ENCODE measurements around the gene TIMM13. TPM values are rescaled to one million over a fixed set of nuclear protein-coding genes. Genes with fewer than 3 reads are reported as not detected.
"Not testable (repeated sequence)": the region's sequence is repeated elsewhere in the genome, so short reads cannot be mapped to it uniquely, and the experiment has no call there.

The TIMM13 gene
- total RNA-seq, 3 donors from 2014 or later, result 27.7 to 34.4 (median 28.1) TPM

DNA sequence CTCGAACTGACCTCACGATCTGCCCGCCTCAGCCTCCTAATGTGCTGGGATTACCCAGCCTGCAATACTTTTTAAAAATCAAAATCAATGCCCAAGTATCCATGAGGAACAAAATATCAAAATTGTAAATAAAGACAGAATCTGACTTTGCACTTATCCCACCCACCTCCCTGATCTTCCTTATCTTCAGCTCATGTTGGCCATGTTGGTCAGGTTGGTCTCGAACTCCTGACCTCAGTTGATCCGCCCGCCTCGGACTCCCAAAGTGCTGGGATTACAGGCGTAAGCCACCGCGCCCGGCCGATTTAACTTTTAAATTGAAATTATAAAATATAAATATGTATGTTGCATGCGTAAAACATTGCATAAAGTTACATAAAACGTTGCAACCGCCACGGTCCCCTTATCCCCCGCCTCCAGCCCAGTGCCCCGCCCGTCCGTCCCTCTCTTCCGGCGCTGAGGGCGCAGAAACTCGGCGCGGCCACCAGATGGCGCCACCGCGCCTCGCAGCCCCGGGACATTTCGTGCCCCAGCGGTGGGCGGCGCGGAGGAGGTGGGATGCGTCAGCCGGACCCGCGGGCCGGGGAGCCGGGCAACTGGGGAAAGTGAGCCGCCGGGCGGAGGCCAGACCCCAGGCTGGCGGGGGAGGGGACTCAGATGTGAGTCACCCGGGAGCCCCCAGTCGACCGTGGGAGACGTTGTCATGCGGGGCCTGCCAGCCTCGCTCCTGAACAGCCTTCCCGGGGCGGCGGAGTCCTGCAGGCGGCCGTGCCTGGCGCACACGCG lies 47.0 kb upstream of the TIMM13 start:
- Histone ChIP-seq H3K4me3 (peak overlapping the region; percentile 71 to 91 (median 79)), H3K9me3 (no peaks in the 10 kb centered on the region), H3K4me1 (peaks cover 0 to 11% of the 10 kb centered on the region in 2 donors), H3K36me3 (no peaks in the 10 kb centered on the region), H3K27ac (peak overlapping the region; percentile 93 to 94), H3K27me3 (no peaks in the 10 kb centered on the region)
- peak; percentile 76 to 84 for DNase-seq (ENCODE audit: low spot score in 2 of 2)
- TF ChIP-seq POLR2A (IDR thresholded peaks at IDR 0.05) (no peak), POLR2AphosphoS5 (IDR thresholded peaks at IDR 0.05) (peak; percentile 75 to 88 (median 87))
- TF ChIP-seq, protein P1, sequence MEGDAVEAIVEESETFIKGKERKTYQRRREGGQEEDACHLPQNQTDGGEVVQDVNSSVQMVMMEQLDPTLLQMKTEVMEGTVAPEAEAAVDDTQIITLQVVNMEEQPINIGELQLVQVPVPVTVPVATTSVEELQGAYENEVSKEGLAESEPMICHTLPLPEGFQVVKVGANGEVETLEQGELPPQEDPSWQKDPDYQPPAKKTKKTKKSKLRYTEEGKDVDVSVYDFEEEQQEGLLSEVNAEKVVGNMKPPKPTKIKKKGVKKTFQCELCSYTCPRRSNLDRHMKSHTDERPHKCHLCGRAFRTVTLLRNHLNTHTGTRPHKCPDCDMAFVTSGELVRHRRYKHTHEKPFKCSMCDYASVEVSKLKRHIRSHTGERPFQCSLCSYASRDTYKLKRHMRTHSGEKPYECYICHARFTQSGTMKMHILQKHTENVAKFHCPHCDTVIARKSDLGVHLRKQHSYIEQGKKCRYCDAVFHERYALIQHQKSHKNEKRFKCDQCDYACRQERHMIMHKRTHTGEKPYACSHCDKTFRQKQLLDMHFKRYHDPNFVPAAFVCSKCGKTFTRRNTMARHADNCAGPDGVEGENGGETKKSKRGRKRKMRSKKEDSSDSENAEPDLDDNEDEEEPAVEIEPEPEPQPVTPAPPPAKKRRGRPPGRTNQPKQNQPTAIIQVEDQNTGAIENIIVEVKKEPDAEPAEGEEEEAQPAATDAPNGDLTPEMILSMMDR (IDR thresholded peaks at IDR 0.05), result peak; percentile 99
- intact Hi-C loops (cut with DNase I; ENCODE audit: low total_unique reads), result loop anchor here (5.0 kb wide), 2 partner anchors 103 to 148 kb away; no protein-coding TSS in a partner anchor

DNA sequence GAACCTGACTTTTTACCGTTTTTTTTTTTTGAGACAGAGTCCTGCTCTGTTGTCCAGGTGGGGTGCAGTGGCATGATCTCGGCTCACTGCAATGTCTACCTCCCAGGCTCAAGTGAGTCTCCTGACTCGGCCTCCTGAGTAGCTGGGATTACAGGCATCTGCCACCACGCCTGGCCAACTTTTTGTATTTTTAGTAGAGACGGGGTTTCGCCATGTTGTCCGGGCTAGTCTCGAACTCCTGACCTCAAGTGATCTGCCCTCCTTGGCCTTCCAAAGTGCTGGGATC lies 42.5 kb upstream of the TIMM13 start:
- not testable (repeated sequence) for H3K4me3 ChIP-seq; H3K4me1 ChIP-seq; H3K27ac ChIP-seq; DNase-seq (ENCODE audit: low spot score in 2 of 2); H3K27me3 ChIP-seq; H3K9me3 ChIP-seq; H3K36me3 ChIP-seq
- intact Hi-C loops (cut with DNase I; ENCODE audit: low total_unique reads), result loop anchor here (5.0 kb wide), 1 partner anchor 152 kb away; no protein-coding TSS in a partner anchor

DNA sequence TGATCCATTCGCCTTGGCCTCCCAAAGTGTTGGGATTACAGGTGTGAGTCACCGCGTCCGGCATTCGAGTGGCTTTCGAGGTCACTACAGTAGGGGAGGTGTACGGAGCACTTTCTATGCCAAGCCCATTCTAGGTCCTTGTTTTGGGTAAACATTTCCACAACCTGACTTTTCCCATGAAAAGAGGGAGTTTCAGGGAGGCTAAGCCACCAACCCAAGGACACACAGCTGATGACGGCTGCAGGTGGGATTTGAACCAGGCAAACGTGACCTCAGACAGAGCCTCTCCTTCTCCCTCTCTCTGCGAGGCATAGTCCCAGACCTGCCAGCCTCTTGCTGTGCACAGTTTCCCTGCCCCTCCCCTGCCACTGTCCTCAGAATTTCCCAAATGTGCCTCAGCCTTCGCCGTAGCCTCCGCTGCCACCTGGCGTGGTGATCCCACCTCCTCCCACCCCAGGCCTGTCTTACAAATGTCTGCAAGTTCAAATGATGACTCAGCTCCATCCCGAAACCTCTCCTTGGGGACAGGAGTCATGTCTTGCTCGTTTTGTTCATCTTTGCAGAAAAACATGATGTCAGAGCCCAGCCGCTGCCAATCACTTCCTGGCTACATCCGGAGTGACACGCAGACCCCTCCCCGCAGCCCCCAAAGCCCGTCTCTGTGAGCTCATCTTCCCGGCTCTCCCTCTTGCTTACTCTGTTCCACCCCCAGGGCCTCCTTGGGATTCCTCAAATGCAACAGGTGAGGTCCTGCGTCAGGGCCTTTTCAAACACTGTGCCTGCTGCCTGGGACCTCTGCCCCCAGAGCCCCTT lies 41.9 kb upstream of the TIMM13 start:
- Histone ChIP-seq H3K27ac (no peak overlapping the region), H3K4me1 (no peaks in the 10 kb centered on the region), H3K27me3 (no peaks in the 10 kb centered on the region), H3K36me3 (no peaks in the 10 kb centered on the region), H3K9me3 (no peaks in the 10 kb centered on the region), H3K4me3 (no peak overlapping the region)
- intact Hi-C loops (cut with DNase I; ENCODE audit: low total_unique reads), result no loop called here
- TF ChIP-seq POLR2A (IDR thresholded peaks at IDR 0.05), result no peak
- no peak for TF ChIP-seq POLR2AphosphoS5 (IDR thresholded peaks at IDR 0.05)
- TF ChIP-seq, protein P1 (IDR thresholded peaks at IDR 0.05), result no peak
- DNase-seq (ENCODE audit: low spot score in 2 of 2), result no peak

- no peaks in the 10 kb centered on the region for H3K9me3 ChIP-seq
- H3K27ac ChIP-seq, result no peak overlapping the region
- no peaks in the 10 kb centered on the region for H3K4me1 ChIP-seq
- no peaks in the 10 kb centered on the region for H3K36me3 ChIP-seq
- no peak overlapping the region for H3K4me3 ChIP-seq
- intact Hi-C loops (cut with DNase I; ENCODE audit: low total_unique reads), result no loop called here
- TF ChIP-seq POLR2AphosphoS5 (IDR thresholded peaks at IDR 0.05), result no peak
- TF ChIP-seq POLR2A (IDR thresholded peaks at IDR 0.05), result no peak
- TF ChIP-seq, protein P1 (IDR thresholded peaks at IDR 0.05), result no peak
- no peak for DNase-seq (ENCODE audit: low spot score in 2 of 2)
- H3K27me3 ChIP-seq, result no peaks in the 10 kb centered on the region
Observed at GRCh38 chr19:2468596-2468995, 41.2 kb upstream of the TIMM13 start.

DNA sequence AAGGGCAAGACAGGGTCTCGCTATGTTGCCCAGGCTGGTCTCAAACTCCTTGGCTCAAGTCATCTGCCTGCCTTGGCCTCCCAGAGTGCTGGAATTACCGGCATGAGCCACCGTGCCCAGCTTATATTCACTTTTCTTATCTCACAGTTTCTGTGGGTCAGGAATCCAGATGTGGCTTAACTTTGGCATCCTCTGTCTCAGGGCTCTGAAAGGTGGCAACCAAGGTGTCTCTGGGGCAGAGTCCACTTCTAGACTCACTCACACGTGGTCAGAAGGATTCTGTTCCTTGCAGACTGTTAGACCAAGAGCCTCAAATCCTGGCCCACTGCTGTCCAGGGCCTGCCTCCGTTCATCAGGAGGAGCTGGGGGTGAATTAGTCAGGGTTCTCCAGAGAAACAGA lies 37.0 kb upstream of the TIMM13 start:
- Histone ChIP-seq H3K4me3 (no peak overlapping the region), H3K9me3 (no peaks in the 10 kb centered on the region), H3K27me3 (no peaks in the 10 kb centered on the region), H3K36me3 (no peaks in the 10 kb centered on the region), H3K27ac (no peak overlapping the region), H3K4me1 (peaks cover 0 to 9% of the 10 kb centered on the region in 2 donors)
- no peak for TF ChIP-seq POLR2A (IDR thresholded peaks at IDR 0.05)
- no peak for TF ChIP-seq POLR2AphosphoS5 (IDR thresholded peaks at IDR 0.05)
- TF ChIP-seq, protein P1 (IDR thresholded peaks at IDR 0.05), result no peak
- intact Hi-C loops (cut with DNase I; ENCODE audit: low total_unique reads), result no loop called here
- no peak for DNase-seq (ENCODE audit: low spot score in 2 of 2)

DNA sequence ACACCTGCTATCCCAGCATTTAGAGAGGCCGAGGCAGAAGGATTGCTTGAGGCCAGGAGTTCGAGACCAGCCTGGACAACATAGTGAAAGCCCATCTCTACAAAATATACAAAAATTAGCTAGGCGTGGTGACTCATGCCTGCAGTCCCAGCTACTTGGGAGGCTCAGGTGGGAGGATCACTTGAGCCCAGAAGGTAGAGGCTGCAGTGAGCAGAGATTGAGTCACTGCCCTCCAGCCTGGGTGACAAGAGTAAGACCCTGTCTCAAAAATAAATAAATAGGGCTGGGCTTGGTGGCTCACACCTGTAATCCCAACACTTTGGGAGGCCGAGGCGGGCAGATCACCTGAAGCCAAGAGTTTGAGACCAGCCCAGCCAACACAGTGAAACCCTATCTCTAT lies 36.3 kb upstream of the TIMM13 start:
- H3K27ac ChIP-seq; H3K36me3 ChIP-seq; H3K4me1 ChIP-seq; DNase-seq (ENCODE audit: low spot score in 2 of 2); H3K27me3 ChIP-seq; H3K9me3 ChIP-seq; intact Hi-C loops (cut with DNase I; ENCODE audit: low total_unique reads); H3K4me3 ChIP-seq: not testable (repeated sequence)

Measured in breast epithelium (tissue), 4 donors.